ENCODE results near the gene NDUFS4.
"Not testable (repeated sequence)": the region's sequence is repeated elsewhere in the genome, so short reads cannot be mapped to it uniquely, and the experiment has no call there.

The NDUFS4 gene

DNA sequence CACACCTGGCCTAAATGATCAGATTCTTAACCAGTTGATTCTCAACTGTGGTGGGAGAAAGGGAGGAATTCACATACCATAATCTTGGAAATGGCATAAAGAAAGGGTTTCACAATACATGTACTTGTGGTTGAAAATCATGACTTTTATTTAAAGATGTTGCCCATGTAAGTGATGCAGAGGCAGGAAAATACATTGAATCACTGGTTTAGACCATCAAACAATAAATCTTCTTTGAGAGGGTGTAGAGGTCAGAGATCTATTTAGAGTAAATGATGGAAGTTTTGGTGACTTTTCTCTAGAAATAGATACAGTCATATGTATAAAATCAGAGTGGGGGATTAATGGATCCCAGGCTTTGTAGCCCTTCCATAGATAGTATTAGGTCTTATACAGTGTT, 15.4 kb downstream of the NDUFS4 start:
- DNase-seq: no peak

DNA sequence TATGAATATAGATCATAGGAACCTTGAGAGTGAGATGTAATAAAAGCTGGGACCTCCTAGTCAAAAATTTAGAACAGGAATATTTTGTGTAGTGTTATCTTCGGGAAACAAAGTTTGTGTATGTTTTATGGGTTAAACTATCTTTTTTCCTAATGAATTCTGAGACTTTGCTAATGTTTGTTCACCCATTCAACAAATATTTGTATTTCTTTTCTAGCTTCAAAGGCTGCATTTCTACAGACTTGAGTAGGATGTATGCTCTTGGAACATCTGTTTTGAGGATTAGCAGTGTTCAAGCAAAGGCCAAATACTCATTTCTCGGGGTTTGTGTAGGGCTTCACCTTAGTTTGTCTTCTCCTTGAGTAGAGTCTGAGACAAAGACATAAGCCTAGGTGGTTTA, 16.2 kb downstream of the NDUFS4 start:
- no peak for DNase-seq

GRCh38 chr5:53578854-53579253, 18.4 kb downstream of the NDUFS4 start:
- no peak for DNase-seq

GRCh38 chr5:53580547-53580946, 20.1 kb downstream of the NDUFS4 start:
- no peak for DNase-seq

DNA sequence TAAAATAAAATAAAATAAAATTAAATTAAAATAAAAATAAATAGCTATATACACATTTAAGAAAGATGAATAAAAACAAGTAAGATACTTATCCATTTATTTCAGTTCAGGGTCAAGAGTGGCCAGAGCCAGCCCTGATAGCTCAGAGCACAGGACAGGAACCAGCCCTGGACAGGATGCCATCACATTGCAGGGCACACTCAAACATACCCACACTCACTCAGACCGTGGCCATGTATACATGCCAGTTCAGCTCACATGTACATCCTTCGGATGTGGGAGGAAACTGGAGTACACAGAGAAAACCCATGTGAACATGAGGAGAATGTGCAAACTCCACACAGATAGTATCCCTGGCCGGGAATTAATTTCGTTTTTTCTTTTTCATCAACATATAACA, 21.8 kb downstream of the NDUFS4 start:
- no peak for DNase-seq

DNA sequence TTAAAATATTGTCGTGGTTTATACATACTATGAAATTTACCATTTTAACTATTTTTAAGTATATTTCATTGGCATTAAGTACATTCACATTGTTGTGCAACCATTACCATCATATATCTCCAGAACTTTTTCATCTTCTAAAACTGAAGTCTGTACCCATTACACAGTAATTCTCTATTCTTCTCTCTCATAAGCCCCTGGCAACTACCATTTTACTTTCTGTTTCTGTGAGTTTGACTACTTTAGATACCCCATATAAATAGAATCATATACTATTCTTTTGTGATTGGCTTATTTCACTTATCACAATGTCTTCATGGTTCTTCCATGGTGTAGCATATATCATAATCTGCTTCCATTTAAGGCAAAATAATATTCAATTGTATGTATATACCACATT, 30.3 kb downstream of the NDUFS4 start:
- no peak for DNase-seq

GRCh38 chr5:53594419-53594818, 34.0 kb downstream of the NDUFS4 start:
- DNase-seq: no peak

GRCh38 chr5:53597894-53598293, 37.5 kb downstream of the NDUFS4 start:
- no peak for DNase-seq

DNA sequence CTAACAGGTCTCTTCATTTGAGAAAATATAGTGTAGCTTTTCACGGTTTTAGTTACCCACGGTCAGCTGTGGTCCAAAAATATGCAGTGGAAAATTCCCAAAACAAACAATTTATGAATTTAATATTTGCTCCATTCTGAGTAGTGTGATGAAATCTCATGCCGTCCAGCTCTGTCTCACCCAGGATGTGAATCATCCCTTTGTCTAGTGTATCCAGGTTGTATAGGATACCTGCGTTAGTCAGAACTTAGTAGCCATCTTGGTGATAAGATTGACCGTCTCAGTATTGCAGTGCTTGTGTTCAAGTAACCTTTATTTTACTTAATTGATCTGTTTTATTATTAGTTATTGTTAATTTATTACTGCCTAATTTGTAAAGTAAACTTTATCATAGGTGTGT, 41.1 kb downstream of the NDUFS4 start:
- DNase-seq: no peak

GRCh38 chr5:53603009-53603687, 42.7 kb downstream of the NDUFS4 start:
- no peak for DNase-seq

GRCh38 chr5:53604309-53604708, 43.9 kb downstream of the NDUFS4 start:
- DNase-seq: no peak

- DNase-seq: no peak
These were observed 47.4 kb downstream of the NDUFS4 start for GRCh38 chr5:53607886-53608285.

- DNase-seq: not testable (repeated sequence)
These were observed 48.5 kb downstream of the NDUFS4 start for GRCh38 chr5:53608897-53609296.

GRCh38 chr5:53613061-53613460, 52.6 kb downstream of the NDUFS4 start:
- DNase-seq: no peak

- DNase-seq: no peak
These were observed 53.1 kb downstream of the NDUFS4 start for GRCh38 chr5:53613536-53613935.

DNA sequence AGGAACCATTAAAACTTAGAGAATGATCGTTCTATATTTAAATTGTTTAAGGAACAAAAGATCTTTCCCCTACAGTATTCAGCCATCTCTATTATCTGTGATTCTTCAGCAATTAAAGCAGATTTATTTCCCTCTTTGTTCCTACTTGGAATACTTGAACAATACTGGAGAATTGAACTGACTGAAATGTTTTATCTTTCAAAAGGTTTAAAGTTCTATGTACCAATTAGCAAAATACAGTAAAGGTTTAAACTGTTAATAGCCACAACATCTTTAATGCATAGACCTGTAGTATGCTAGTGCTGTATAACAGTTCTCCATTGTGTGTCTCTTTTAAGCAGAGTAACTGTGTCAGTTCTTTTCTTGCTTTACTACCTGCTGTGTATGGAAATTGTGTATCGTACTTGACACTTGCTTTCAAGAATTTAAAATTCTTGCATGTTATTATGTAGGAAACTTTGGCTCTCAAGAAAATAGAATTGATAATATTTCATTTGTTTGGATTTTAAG, 54.0 kb downstream of the NDUFS4 start:
- no peak for DNase-seq

GRCh38 chr5:53616939-53617549, 56.6 kb downstream of the NDUFS4 start:
- DNase-seq: no peak

DNA sequence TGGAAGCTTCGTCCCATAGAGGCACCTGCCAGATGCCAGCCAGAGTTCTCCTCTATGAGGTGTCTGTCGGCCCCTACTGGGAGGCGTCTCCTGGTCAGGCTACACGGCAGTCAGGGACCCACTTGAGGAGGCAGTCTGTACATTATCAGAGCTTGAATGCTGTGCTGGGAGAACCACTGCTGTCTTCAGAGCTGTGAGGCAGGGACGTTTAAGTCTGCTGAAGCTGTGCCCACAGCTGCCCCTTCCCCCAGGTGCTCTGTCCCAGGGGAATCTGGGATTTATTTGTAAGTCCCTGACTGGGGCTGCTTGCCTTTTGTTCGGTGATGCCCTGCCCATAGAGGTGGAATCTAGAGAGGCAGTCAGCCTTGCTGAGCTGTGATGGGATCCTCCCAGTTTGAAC, 70.8 kb downstream of the NDUFS4 start:
- DNase-seq: no peak

GRCh38 chr5:53642061-53642460, 81.6 kb downstream of the NDUFS4 start:
- no peak for DNase-seq

GRCh38 chr5:53643445-53643844, 83.0 kb downstream of the NDUFS4 start:
- no peak for DNase-seq

GRCh38 chr5:53645078-53645477, 84.6 kb downstream of the NDUFS4 start:
- no peak for DNase-seq

GRCh38 chr5:53649352-53649751, 88.9 kb downstream of the NDUFS4 start:
- no peak for DNase-seq

- not testable (repeated sequence) for DNase-seq
These were observed 100.1 kb downstream of the NDUFS4 start for GRCh38 chr5:53660573-53660972.

- not testable (repeated sequence) for DNase-seq
These were observed 104.9 kb downstream of the NDUFS4 start for GRCh38 chr5:53665313-53665712.

- no peak for DNase-seq
These were observed 107.2 kb downstream of the NDUFS4 start for GRCh38 chr5:53667621-53668020.
